HepG2 (cell line): Measurements from ENCODE around the gene JOSD1. TPM values are rescaled to one million over a fixed set of nuclear protein-coding genes. Genes with fewer than 3 reads are reported as not detected.

Source experiments
- ARNT ChIP-seq: fragments of 450-650 bp; IDR thresholded peaks from 2 replicates; pipeline ENCODE4 v1.6.1; 2017
- ATF1 ChIP-seq: IDR thresholded peaks from 2 replicates; pipeline ENCODE4 v1.6.1; 2016; ENCODE audit warnings: mild to moderate bottlenecking, control low read depth
- BCL6 ChIP-seq: IDR thresholded peaks from 2 replicates; pipeline ENCODE4 v1.6.1; 2016; ENCODE audit warnings: missing genetic modification reagents, missing compliant biosample characterization
- CENPT ChIP-seq: sonication (generic); formaldehyde crosslinking; IDR thresholded peaks from 2 replicates; pipeline ENCODE4 v1.8.0; 2022; ENCODE audit warnings: low read depth, mild to moderate bottlenecking, moderate library complexity, missing genetic modification reagents
- CHD2 ChIP-seq: IDR thresholded peaks from 2 replicates; pipeline ENCODE4 v1.6.1; 2011; ENCODE audit warnings: low read depth, low read length, improper control_type of control experiment
- FOSL2 ChIP-seq: sonication (generic); formaldehyde crosslinking; IDR thresholded peaks from 2 replicates; pipeline ENCODE4 v1.4.0; 2020; ENCODE audit warnings: missing genetic modification reagents
- GATA4 ChIP-seq: sonication (generic); IDR thresholded peaks from 2 replicates; pipeline ENCODE4 v1.6.1; 2016; ENCODE audit warnings: antibody characterized with exemption, low read depth, borderline replicate concordance
- HDAC1 ChIP-seq: sonication (generic); formaldehyde crosslinking; IDR thresholded peaks from 2 replicates; pipeline ENCODE4 v1.5.1; 2020; ENCODE audit warnings: mild to moderate bottlenecking, missing genetic modification reagents
- ISL2 ChIP-seq: sonication (generic); formaldehyde crosslinking; IDR thresholded peaks from 2 replicates; pipeline ENCODE4 v1.5.0; 2020; ENCODE audit warnings: missing genetic modification reagents
- KMT2A ChIP-seq: sonication (generic); formaldehyde crosslinking; IDR thresholded peaks from 2 replicates; pipeline ENCODE4 v1.4.0; 2020; ENCODE audit warnings: missing genetic modification reagents
- LCORL ChIP-seq, 2 experiments: fragments of 450-650 bp in 1 of 2; sonication (generic) in 1 of 2; formaldehyde crosslinking in 1 of 2; IDR thresholded peaks; 2 replicates each; pipeline versions ENCODE4 v1.5.0 to v1.6.1; 2017 to 2020; ENCODE audit warnings: antibody characterized with exemption in 1 of 2, missing genetic modification reagents in 1 of 2
- MED8 ChIP-seq: sonication (generic); formaldehyde crosslinking; IDR thresholded peaks from 2 replicates; pipeline ENCODE4 v1.8.1; 2023; ENCODE audit warnings: mild to moderate bottlenecking, missing genetic modification reagents; ENCODE audit not compliant: insufficient replicate concordance
- MXI1 ChIP-seq: IDR thresholded peaks from 3 replicates; pipeline ENCODE4 v1.6.1; 2012; ENCODE audit warnings: low read depth, low read length, inconsistent platforms, borderline replicate concordance
- NPAS2 ChIP-seq: sonication (generic); formaldehyde crosslinking; IDR thresholded peaks from 2 replicates; pipeline ENCODE4 v1.8.0; 2022; ENCODE audit warnings: mild to moderate bottlenecking, missing genetic modification reagents, borderline replicate concordance
- PAF1 ChIP-seq: IDR thresholded peaks from 2 replicates; pipeline ENCODE4 v1.6.1; 2016; ENCODE audit warnings: missing genetic modification reagents, missing compliant biosample characterization
- PHF21A ChIP-seq: sonication (generic); formaldehyde crosslinking; IDR thresholded peaks from 2 replicates; pipeline ENCODE4 v1.5.0; 2020; ENCODE audit warnings: mild to moderate bottlenecking, missing genetic modification reagents
- PHF5A ChIP-seq: IDR thresholded peaks from one replicate; pipeline ENCODE4 v1.6.1; 2018; ENCODE audit warnings: low read depth, missing genetic modification reagents; ENCODE audit not compliant: unreplicated experiment
- POLR2A ChIP-seq, 2 experiments: IDR thresholded peaks; 2 replicates each; pipeline ENCODE4 v1.6.1; 2011; ENCODE audit warnings: low read depth in 2 of 2, low read length in 2 of 2, mild to moderate bottlenecking in 1 of 2, moderate library complexity in 1 of 2; ENCODE audit not compliant: insufficient read depth in 1 of 2
- SALL1 ChIP-seq: sonication (generic); formaldehyde crosslinking; IDR thresholded peaks from 2 replicates; pipeline ENCODE4 v1.8.0; 2022; ENCODE audit warnings: mild to moderate bottlenecking, missing genetic modification reagents
- STAT5B ChIP-seq: sonication (generic); formaldehyde crosslinking; IDR thresholded peaks from 2 replicates; pipeline ENCODE4 v1.4.0; 2020; ENCODE audit warnings: missing genetic modification reagents
- WIZ ChIP-seq: sonication (generic); formaldehyde crosslinking; IDR thresholded peaks from 2 replicates; pipeline ENCODE4 v1.5.1; 2020; ENCODE audit warnings: mild to moderate bottlenecking, missing genetic modification reagents
- XRCC5 ChIP-seq: fragments of 200-400 bp; formaldehyde crosslinking; optimal IDR thresholded peaks from 2 replicates; pipeline ENCODE3; 2017; ENCODE audit warnings: mild to moderate bottlenecking, low read length
- YEATS4 ChIP-seq: sonication (generic); formaldehyde crosslinking; IDR thresholded peaks from 2 replicates; pipeline ENCODE4 v1.4.0; 2020; ENCODE audit warnings: missing genetic modification reagents, borderline replicate concordance
- ZBTB3 ChIP-seq: sonication (generic); formaldehyde crosslinking; IDR thresholded peaks from 2 replicates; pipeline ENCODE4 v1.4.0; 2020; ENCODE audit warnings: low read depth, mild to moderate bottlenecking, moderate library complexity, missing genetic modification reagents, borderline replicate concordance
- ZFP36 ChIP-seq: fragments of 150-350 bp; IDR thresholded peaks from 2 replicates; pipeline ENCODE4 v1.6.1; 2018; ENCODE audit warnings: borderline replicate concordance, low read length, low read depth; ENCODE audit not compliant: partially characterized antibody
- ZNF331 ChIP-seq: sonication (generic); formaldehyde crosslinking; IDR thresholded peaks from 2 replicates; pipeline ENCODE4 v1.4.0; 2020; ENCODE audit warnings: missing genetic modification reagents
- ZNF383 ChIP-seq: sonication (generic); formaldehyde crosslinking; IDR thresholded peaks from 2 replicates; pipeline ENCODE4 v1.4.0; 2020; ENCODE audit warnings: missing genetic modification reagents, mild to moderate bottlenecking, borderline replicate concordance
- ZNF572 ChIP-seq: sonication (generic); formaldehyde crosslinking; IDR thresholded peaks from 2 replicates; pipeline ENCODE4 v1.5.1; 2020; ENCODE audit warnings: mild to moderate bottlenecking, missing genetic modification reagents
- ZNF605 ChIP-seq: sonication (generic); formaldehyde crosslinking; IDR thresholded peaks from 2 replicates; pipeline ENCODE4 v1.8.0; 2022; ENCODE audit warnings: mild to moderate bottlenecking, missing genetic modification reagents
- ZNF737 ChIP-seq: sonication (generic); formaldehyde crosslinking; IDR thresholded peaks from 2 replicates; pipeline ENCODE4 v1.5.0; 2020; ENCODE audit warnings: missing genetic modification reagents, mild to moderate bottlenecking, borderline replicate concordance
- ZNF781 ChIP-seq: sonication (generic); formaldehyde crosslinking; IDR thresholded peaks from 2 replicates; pipeline ENCODE4 v1.5.1; 2020; ENCODE audit warnings: borderline replicate concordance, mild to moderate bottlenecking, missing genetic modification reagents; ENCODE audit errors: not compliant biosample characterization
- ZNF816 ChIP-seq: sonication (generic); formaldehyde crosslinking; IDR thresholded peaks from 2 replicates; pipeline ENCODE4 v1.8.0; 2022; ENCODE audit warnings: missing genetic modification reagents, mild to moderate bottlenecking, borderline replicate concordance
- polyA plus RNA-seq, 8 experiments: library from polyadenylated mRNA; depleted of rRNA in 3 of 8; stranded (reverse) in 7 of 8; unstranded in 1 of 8; fragments of >200 nt; fragmentation: Illumina TruSeq in 4 of 8; extraction: Trizol in 4 of 8; gene quantifications; 2 replicates each; pipeline versions ENCODE4 v1.2.1 to v1.2.3, GENCODE V29; 2011 to 2016; ENCODE audit warnings: low read depth in 4 of 8, missing spikeins in 1 of 8, mixed read lengths in 1 of 8; ENCODE audit not compliant: insufficient read depth in 1 of 8
- total RNA-seq, 5 experiments: library from RNA; depleted of rRNA; stranded (reverse); fragments of >200 nt; fragmentation: Illumina TruSeq; extraction: Trizol; gene quantifications; 2 replicates each; pipeline ENCODE4 v1.2.3, GENCODE V29; 2016; ENCODE audit warnings: low read depth in 1 of 5
- TF ChIP-seq, protein P1 (sequence below): sonication (generic); formaldehyde crosslinking; IDR thresholded peaks from 2 replicates; pipeline ENCODE4 v1.4.0; 2020; ENCODE audit warnings: mild to moderate bottlenecking, missing genetic modification reagents

JOSD1 gene
- total and polyA plus RNA-seq, 2 of the 13 experiments (the other 11 are each of a cell fraction or from before 2014, with no cell fraction given), result 31.7 to 38.4 TPM

DNA sequence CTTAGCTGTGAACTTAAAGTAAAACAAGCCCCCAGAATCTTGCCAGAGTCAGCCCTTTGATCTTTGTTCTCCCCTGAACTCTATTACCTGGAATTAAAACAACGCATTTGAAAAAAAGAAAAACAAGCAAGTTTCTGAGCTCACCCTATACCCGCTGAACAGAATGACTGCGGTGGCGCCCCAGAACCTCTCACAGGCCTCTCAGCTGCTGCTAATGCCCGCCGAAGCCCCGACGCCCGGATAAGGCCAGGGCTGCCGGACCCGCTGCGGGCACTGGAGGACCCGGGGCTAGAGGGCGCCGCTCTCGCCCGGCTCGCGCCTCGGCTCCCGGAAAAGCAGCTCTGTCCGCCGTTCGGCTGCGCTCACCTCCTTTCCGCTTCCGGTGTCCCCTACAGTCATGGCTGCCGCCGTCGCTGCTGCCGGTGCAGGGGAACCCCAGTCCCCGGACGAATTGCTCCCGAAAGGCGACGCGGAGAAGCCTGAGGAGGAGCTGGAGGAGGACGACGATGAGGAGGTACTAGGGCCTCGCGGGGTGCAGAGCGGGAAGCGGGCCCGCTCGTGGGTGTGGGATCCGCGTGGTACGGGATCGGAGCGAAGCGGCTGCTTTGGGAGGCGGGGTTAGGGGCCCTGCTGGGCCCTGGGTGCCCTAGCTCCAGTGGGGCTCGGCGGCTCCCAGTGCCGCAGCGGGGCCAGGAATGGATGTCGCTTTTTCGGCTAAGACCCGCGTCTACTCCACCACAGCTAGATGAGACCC lies 19.0 kb downstream of the JOSD1 start, which contains the start of gene TOMM22 (continued):
- 0 out of 2 replicates have a peak, but pooled peaks have one; percentile 56 for TF ChIP-seq ZNF383 (CRISPR knock-in tag)
- peak; percentile 78 for TF ChIP-seq SALL1 (CRISPR knock-in tag)
- 0 out of 2 replicates have a peak, but pooled peaks have one; percentile 20 for TF ChIP-seq ATF1 (CRISPR knock-in tag)
- TF ChIP-seq ARNT, result no peak
- TF ChIP-seq PAF1, result no peak
- TF ChIP-seq GATA4, result peak; percentile 37; the same call in 1 of the 2 replicates
- peak; percentile 96 for TF ChIP-seq XRCC5
- no peak for TF ChIP-seq ZFP36
- peak; percentile 80 for TF ChIP-seq ZNF605 (CRISPR knock-in tag)
- no peak for TF ChIP-seq ZNF572
- peak; percentile 71 for TF ChIP-seq FOSL2 (CRISPR knock-in tag)
- TF ChIP-seq ZNF781 (CRISPR knock-in tag), result peak; percentile 56
- TF ChIP-seq MED8 (CRISPR knock-in tag), result peak; percentile 85
- TF ChIP-seq HDAC1 (CRISPR knock-in tag), result peak; percentile 100
- no peak for TF ChIP-seq CENPT (CRISPR knock-in tag)
- TF ChIP-seq ZBTB3 (CRISPR knock-in tag), result 0 out of 2 replicates have a peak, but pooled peaks have one; percentile 33
- TF ChIP-seq PHF21A (CRISPR knock-in tag), result peak; percentile 91
- TF ChIP-seq ISL2 (CRISPR knock-in tag), result peak; percentile 92
- TF ChIP-seq ZNF331, result peak; percentile 84
- TF ChIP-seq, protein P1, sequence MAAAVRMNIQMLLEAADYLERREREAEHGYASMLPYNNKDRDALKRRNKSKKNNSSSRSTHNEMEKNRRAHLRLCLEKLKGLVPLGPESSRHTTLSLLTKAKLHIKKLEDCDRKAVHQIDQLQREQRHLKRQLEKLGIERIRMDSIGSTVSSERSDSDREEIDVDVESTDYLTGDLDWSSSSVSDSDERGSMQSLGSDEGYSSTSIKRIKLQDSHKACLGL (CRISPR knock-in tag), result peak; percentile 94
- TF ChIP-seq CHD2, result no peak
- no peak for TF ChIP-seq LCORL (IDR thresholded peaks at IDR 0.05)
- TF ChIP-seq LCORL (CRISPR knock-in tag; IDR thresholded peaks at IDR 0.05), result peak; percentile 90
- TF ChIP-seq PHF5A (CRISPR knock-in tag), result peak; percentile 81
- peak; percentile 71; the same call in 1 of the 2 replicates for TF ChIP-seq WIZ (CRISPR knock-in tag)
- no peak; the same call in 1 of the 2 replicates for TF ChIP-seq ZNF816 (CRISPR knock-in tag)
- TF ChIP-seq STAT5B, result peak; percentile 79; the same call in 1 of the 2 replicates
- TF ChIP-seq MXI1, result peak; percentile 86; the same call in 1 of the 3 replicates
- TF ChIP-seq ZNF737, result peak; percentile 88; the same call in 1 of the 2 replicates
- TF ChIP-seq NPAS2 (CRISPR knock-in tag), result no peak
- TF ChIP-seq YEATS4 (CRISPR knock-in tag), result peak; percentile 95
- peak; percentile 86 to 93 for TF ChIP-seq POLR2A (IDR thresholded peaks at IDR 0.05; ENCODE audit: insufficient read depth in 1 of 2, low read depth in 2 of 2, low read length in 2 of 2)
- peak; percentile 98 for TF ChIP-seq KMT2A
- peak; percentile 35; the same call in 1 of the 2 replicates for TF ChIP-seq BCL6 (CRISPR knock-in tag)
